HG03521 (cell line): ENCODE results near the gene ACP5.
A peak's percentile ranks its signal among the peaks of the same experiment; 100 is the strongest.

Experiments
- ATAC-seq: cut with Tn5 transposase; IDR thresholded peaks from one replicate; pipeline ENCODE4 v1.9.1; 2021; ENCODE audit warnings: mild to moderate bottlenecking, moderate library complexity; ENCODE audit not compliant: unreplicated experiment

The ACP5 gene

GRCh38 chr19:11550265-11550664 is 27.2 kb downstream of the ACP5 start:
- no peak for ATAC-seq

GRCh38 chr19:11549386-11549953 is 28.0 kb downstream of the ACP5 start:
- ATAC-seq, result no peak

GRCh38 chr19:11547929-11548700 is 29.3 kb downstream of the ACP5 start:
- ATAC-seq, result no peak

- ATAC-seq, result no peak
Observed at GRCh38 chr19:11541238-11541637, 36.2 kb downstream of the ACP5 start.

GRCh38 chr19:11540645-11541044 is 36.8 kb downstream of the ACP5 start:
- no peak for ATAC-seq

GRCh38 chr19:11539495-11540365 is 37.7 kb downstream of the ACP5 start:
- ATAC-seq, result no peak

GRCh38 chr19:11538232-11539036 is 39.0 kb downstream of the ACP5 start, which contains the start of gene CNN1:
Gene CNN1 (plus strand): TSS chr19:11538851. CDS start chr19:11538928, 77 bp downstream.
- ATAC-seq, result no peak

GRCh38 chr19:11535792-11536595 is 41.5 kb downstream of the ACP5 start:
- no peak for ATAC-seq

- no peak for ATAC-seq
Observed at GRCh38 chr19:11534948-11535347, 42.5 kb downstream of the ACP5 start.

- ATAC-seq, result no peak
Observed at GRCh38 chr19:11534538-11534937, 42.9 kb downstream of the ACP5 start.

GRCh38 chr19:11530432-11530831 is 47.0 kb downstream of the ACP5 start:
- ATAC-seq, result no peak

- peak; percentile 96 for ATAC-seq
Observed at GRCh38 chr19:11528551-11529341, 48.7 kb downstream of the ACP5 start, which contains the start of gene ECSIT. Gene ECSIT (minus strand): TSS chr19:11529134. CDS start chr19:11519170, 9,964 bp downstream.
